GM18519 (cell line): ENCODE data around the gene AASS.

Experiments used
- ATAC-seq: cut with Tn5 transposase; IDR thresholded peaks from one replicate; pipeline ENCODE4 v1.9.1; 2021; ENCODE audit warnings: mild to moderate bottlenecking, moderate library complexity; ENCODE audit not compliant: unreplicated experiment, low FRiP score

Gene AASS

GRCh38 chr7:122054393-122054792 is 89.7 kb downstream of the AASS start:
- no peak for ATAC-seq

- ATAC-seq: no peak
Measured at GRCh38 chr7:122046402-122046801, 97.6 kb downstream of the AASS start.

GRCh38 chr7:122040147-122040546 is 103.9 kb downstream of the AASS start:
- ATAC-seq: no peak

- ATAC-seq: no peak
Measured at GRCh38 chr7:122038904-122039303, 105.1 kb downstream of the AASS start.

- ATAC-seq: no peak
Measured at GRCh38 chr7:122038134-122038533, 105.9 kb downstream of the AASS start.

GRCh38 chr7:122035876-122036275 is 108.2 kb downstream of the AASS start:
- no peak for ATAC-seq

- ATAC-seq: no peak
Measured at GRCh38 chr7:122033641-122034040, 110.4 kb downstream of the AASS start.

- ATAC-seq: no peak
Measured at GRCh38 chr7:122027058-122027457, 117.0 kb downstream of the AASS start.
